AG04450 (cell line): ENCODE measurements around the gene PRSS35. TPM values are rescaled to one million over a fixed set of nuclear protein-coding genes. Genes with fewer than 3 reads are reported as not detected.
"Not testable (repeated sequence)": the region's sequence is repeated elsewhere in the genome, so short reads cannot be mapped to it uniquely, and the experiment has no call there.

ENCODE experiments used
- CTCF ChIA-PET: fragments of 300-600, 350-600 bp; formaldehyde crosslinking; extraction: SDS; loops from one replicate; lab custom pipeline; 2022; ENCODE audit warnings: antibody characterized with exemption, inconsistent platforms; lab: Charles Lee
- POLR2A ChIA-PET: fragments of 350-600 bp; formaldehyde crosslinking; extraction: SDS; loops from one replicate; lab custom pipeline; 2021; ENCODE audit warnings: antibody characterized with exemption, inconsistent platforms; lab: Yijun Ruan, JAX
- DNase-seq: peaks from one replicate; pipeline ENCODE4 v3.0.0-alpha.2; 2011; ENCODE audit warnings: low read depth, low spot score
- H3K27ac ChIP-seq: one replicate; pipeline ENCODE4 v1.5.1; 2012; ENCODE audit warnings: low read depth, low read length, control low read depth
- H3K27me3 ChIP-seq: one replicate; pipeline ENCODE4 v1.6.0; 2012; ENCODE audit warnings: low read length; ENCODE audit not compliant: control insufficient read depth, insufficient read depth
- H3K4me3 ChIP-seq: 2 replicates; pipeline ENCODE4 v1.5.1; 2011; ENCODE audit warnings: mild to moderate bottlenecking, low read depth, low read length, control low read depth
- H3K9me3 ChIP-seq: 2 replicates; pipeline ENCODE4 v1.5.1; 2012; ENCODE audit warnings: low read length; ENCODE audit not compliant: control insufficient read depth, insufficient read depth
- polyA plus RNA-seq: library from polyadenylated mRNA; depleted of rRNA; stranded (reverse); fragments of >200 nt; gene quantifications from 2 replicates; pipeline ENCODE4 v1.2.3, GENCODE V29; 2011
- TF ChIP-seq, protein P1 (sequence below): IDR thresholded peaks from 2 replicates; pipeline ENCODE4 v1.5.1; 2011; ENCODE audit warnings: low read depth, low read length, control low read depth, inconsistent platforms

Gene PRSS35
- polyA plus RNA-seq, 1 experiment = 7.3 TPM

- POLR2A ChIA-PET = no interaction called here
- no peak overlapping the region for H3K4me3 ChIP-seq
- CTCF ChIA-PET = interaction anchor here (0.9 kb wide), 1 partner anchor 255 kb away, joined by 3 read pairs; no protein-coding TSS in a partner anchor
- no peak for DNase-seq
- H3K9me3 ChIP-seq = no peaks in the 10 kb centered on the region
- no peak overlapping the region for H3K27ac ChIP-seq
- H3K27me3 ChIP-seq = no peaks in the 10 kb centered on the region
- TF ChIP-seq, protein P1, sequence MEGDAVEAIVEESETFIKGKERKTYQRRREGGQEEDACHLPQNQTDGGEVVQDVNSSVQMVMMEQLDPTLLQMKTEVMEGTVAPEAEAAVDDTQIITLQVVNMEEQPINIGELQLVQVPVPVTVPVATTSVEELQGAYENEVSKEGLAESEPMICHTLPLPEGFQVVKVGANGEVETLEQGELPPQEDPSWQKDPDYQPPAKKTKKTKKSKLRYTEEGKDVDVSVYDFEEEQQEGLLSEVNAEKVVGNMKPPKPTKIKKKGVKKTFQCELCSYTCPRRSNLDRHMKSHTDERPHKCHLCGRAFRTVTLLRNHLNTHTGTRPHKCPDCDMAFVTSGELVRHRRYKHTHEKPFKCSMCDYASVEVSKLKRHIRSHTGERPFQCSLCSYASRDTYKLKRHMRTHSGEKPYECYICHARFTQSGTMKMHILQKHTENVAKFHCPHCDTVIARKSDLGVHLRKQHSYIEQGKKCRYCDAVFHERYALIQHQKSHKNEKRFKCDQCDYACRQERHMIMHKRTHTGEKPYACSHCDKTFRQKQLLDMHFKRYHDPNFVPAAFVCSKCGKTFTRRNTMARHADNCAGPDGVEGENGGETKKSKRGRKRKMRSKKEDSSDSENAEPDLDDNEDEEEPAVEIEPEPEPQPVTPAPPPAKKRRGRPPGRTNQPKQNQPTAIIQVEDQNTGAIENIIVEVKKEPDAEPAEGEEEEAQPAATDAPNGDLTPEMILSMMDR = no peak
Observed at GRCh38 chr6:83476971-83477370, 35.4 kb upstream of the PRSS35 start.

DNA sequence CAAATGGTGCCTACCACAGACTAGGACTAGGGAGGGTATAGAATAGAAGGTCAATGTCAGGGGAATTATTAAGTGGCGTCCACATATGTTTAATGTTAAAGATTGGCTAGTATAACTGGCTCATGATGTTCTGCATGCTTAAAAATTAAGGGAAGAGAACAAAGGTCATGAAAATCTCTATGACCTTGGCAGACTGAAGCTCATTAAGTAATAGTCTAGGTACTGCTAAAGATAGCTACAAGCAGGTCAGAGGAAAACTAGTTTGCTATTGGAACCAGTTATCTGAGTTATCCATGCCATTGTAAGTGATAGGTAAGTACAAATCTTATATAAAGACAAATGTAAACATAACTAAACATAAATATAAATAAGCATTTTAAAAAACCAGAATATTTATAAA, 32.9 kb upstream of the PRSS35 start:
- Histone ChIP-seq H3K27ac (no peak overlapping the region), H3K9me3 (no peaks in the 10 kb centered on the region), H3K4me3 (no peak overlapping the region), H3K27me3 (no peaks in the 10 kb centered on the region)
- DNase-seq = no peak
- ChIA-PET POLR2A (no interaction called here), CTCF (interaction anchor here (1.2 kb wide), 1 partner anchor 61 kb away, joined by 5 read pairs; no protein-coding TSS in a partner anchor)
- TF ChIP-seq, protein P1 = no peak

- Histone ChIP-seq H3K4me3 (no peak overlapping the region), H3K27ac (no peak overlapping the region), H3K9me3 (no peaks in the 10 kb centered on the region), H3K27me3 (no peaks in the 10 kb centered on the region)
- ChIA-PET POLR2A (no interaction called here), CTCF (interaction anchor here (1.2 kb wide), 1 partner anchor 62 kb away, joined by 5 read pairs; no protein-coding TSS in a partner anchor)
- no peak for DNase-seq
- TF ChIP-seq, protein P1 = no peak
Observed at GRCh38 chr6:83480470-83480869, 31.9 kb upstream of the PRSS35 start.

- POLR2A ChIA-PET, H3K27me3 ChIP-seq, H3K27ac ChIP-seq, DNase-seq, CTCF ChIA-PET, H3K4me3 ChIP-seq, H3K9me3 ChIP-seq: not testable (repeated sequence)
Observed at GRCh38 chr6:83481938-83482337, 30.4 kb upstream of the PRSS35 start.

GRCh38 chr6:83488448-83488847, 23.9 kb upstream of the PRSS35 start:
- Histone ChIP-seq H3K27ac (no peak overlapping the region), H3K27me3 (peaks cover 3% of the 10 kb centered on the region), H3K9me3 (no peaks in the 10 kb centered on the region), H3K4me3 (no peak overlapping the region)
- TF ChIP-seq, protein P1 = no peak
- CTCF ChIA-PET = no interaction called here
- DNase-seq = no peak
- POLR2A ChIA-PET = no interaction called here

- no peak for DNase-seq
- Histone ChIP-seq H3K9me3 (no peaks in the 10 kb centered on the region), H3K27ac (no peak overlapping the region), H3K4me3 (no peak overlapping the region), H3K27me3 (peaks cover 3% of the 10 kb centered on the region)
- ChIA-PET POLR2A (no interaction called here), CTCF (no interaction called here)
- TF ChIP-seq, protein P1 = no peak
Observed at GRCh38 chr6:83488861-83489260, 23.5 kb upstream of the PRSS35 start.
